HG02798 (cell line): ENCODE data around the gene ITIH5.

Source experiments
- ATAC-seq: cut with Tn5 transposase; IDR thresholded peaks from one replicate; pipeline ENCODE4 v1.9.1; 2021; ENCODE audit warnings: mild to moderate bottlenecking; ENCODE audit not compliant: unreplicated experiment, poor library complexity

The ITIH5 gene

DNA sequence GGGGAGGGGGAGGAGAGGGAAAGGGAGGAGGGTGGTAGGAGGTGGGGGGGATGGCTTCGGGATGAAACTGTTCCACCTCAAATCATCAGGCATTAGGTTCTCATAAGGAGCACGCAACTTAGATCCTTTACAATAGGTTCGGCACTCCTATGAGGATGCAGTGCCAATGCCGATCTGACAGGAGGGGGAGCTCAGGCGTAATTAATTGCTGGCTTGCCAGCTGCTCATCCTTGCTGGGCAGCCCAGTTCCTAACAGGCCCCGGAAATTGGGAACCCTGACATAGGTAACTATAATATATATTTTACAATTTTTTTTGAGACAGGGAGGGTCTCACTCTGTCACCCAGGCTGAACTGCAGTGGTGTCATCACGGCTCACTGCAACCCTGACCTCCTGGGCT is 137.1 kb downstream of the ITIH5 start:
- no peak for ATAC-seq

DNA sequence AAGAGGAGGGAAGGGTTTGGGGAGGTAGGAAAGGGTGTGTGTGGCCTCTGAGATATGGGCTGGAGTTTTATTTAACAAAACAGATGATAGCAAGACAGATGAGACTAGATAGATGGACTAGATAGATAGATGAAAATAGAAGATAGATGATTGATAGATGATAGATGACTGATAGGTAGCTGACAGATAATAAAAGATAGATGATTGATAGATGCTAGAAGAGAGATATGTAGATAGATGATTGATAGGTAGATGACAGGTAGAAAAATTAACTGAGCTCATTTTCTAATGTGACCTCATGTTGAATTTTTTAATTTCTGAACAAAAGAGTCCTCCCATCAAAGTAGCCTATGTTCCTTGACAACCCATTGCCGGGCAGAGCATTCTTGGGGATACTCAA is 139.3 kb downstream of the ITIH5 start:
- no peak for ATAC-seq

- ATAC-seq: no peak
Measured at GRCh38 chr10:7526017-7526400, 140.8 kb downstream of the ITIH5 start.

DNA sequence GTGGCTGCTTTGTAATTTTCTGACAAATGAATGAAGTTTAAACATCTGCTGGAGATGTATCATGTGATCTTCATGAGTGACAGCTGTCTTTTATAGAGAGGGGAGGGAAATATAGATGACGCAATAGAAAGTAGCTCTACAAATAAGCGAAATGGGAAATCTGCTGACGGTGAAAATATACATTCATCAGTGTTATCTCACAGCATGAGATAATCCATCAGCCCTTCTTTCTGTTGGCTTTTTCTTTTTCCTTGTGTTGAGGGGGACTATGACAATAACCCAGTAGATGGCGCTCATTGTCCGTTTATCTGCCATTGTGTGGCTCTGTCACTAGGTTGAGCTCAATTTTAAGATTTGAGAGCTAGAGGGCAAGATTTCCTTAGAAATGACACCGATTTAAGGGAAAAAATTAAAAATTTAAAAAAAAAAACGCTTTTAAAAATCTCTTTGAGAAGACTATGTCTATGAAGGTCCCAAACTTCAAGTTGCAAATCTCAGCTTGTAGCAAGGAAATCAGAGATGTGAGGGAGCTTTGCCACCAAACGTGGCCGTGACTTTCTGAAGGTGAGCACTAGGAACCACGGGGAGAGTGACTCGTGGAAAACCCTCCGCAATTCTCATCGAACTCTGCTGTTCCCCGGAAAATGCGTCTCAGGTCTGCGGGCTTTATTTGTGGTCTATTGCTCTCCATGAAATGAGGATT is 141.3 kb downstream of the ITIH5 start:
- peak; percentile 84 for ATAC-seq

GRCh38 chr10:7523656-7524055 is 143.1 kb downstream of the ITIH5 start:
- no peak for ATAC-seq

DNA sequence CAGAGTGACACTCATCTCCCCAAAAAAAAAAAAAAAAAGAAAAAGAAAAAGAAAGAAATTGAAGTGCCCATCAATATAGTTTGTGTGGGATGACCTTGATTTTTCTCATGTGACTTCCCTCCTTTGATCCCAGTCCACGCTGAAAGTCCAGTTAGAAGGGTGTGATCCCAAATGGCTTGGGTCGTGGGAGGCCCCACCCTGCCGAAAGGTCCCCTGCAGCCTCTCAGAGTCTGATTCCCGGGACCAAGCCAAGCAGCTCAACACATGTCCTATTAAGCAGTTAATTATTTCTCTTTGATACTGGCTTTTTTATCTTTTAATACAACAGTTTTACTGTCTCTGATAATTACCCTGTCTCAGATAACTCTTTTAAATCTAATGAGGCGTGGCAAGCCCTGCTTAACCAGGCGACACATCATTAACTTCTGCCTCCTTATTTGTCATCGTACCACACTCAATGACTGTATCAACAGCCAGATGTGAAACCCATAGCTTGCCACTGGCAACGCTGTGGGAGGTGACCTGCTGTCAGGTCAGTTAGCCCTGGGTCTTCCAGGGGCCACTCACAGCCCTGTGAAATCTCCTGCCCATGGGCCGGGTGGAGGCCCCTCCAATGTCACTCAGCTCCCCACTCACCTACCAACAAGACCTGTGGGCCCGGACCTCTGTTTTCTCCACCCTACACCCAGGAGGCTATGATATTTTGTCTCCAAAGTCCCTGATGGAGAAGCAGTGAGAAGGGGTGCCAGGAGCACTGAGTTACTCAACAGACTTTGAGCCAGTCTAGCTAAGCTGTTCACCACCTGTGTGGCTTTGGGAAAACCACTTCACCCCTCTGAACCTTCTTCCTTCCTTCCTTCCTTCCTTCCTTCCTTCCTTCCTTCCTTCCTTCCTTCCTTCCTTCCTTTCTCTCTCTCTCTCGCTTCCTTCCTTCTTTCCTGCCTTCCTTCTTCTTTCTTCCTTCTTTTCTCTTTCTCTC is 146.0 kb downstream of the ITIH5 start:
- peak; percentile 74 for ATAC-seq

DNA sequence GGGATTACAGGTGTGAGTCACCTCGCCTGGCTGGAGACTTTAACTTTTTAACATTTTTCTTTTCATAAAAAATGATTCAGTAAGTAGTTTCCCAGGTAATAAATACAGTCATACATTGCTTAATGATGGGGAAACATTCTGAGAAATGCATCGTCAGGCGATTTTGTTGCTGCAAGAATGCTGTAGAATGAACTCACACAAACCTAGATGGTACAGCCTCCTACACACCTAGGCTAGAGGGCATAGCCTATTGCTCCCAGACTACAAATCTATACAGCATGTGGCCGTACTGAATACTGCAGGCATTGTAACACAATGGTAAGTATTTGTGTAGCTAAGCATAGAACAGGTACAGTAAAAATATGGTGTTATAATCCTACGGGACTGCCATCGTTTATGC is 147.4 kb downstream of the ITIH5 start:
- ATAC-seq: no peak

DNA sequence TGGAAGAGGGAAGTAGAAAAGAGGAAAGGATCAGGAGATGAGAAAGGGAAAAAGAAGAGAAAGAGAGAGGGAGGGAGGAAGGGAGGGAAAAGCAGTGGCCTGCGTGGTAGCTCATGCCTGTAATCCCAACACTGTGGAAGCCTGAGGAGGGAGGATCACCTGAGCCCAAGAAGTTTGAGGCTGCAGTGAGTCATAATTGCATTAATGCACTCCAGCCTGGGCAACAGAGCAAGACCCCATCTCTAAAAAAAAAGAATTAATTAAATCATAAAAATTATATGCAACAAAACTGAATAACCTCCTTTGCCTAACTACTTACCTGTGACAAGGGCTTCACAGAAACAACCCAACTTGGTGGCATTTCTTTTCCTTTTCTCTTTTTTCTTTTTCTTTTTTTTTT is 148.1 kb downstream of the ITIH5 start:
- ATAC-seq: no peak

DNA sequence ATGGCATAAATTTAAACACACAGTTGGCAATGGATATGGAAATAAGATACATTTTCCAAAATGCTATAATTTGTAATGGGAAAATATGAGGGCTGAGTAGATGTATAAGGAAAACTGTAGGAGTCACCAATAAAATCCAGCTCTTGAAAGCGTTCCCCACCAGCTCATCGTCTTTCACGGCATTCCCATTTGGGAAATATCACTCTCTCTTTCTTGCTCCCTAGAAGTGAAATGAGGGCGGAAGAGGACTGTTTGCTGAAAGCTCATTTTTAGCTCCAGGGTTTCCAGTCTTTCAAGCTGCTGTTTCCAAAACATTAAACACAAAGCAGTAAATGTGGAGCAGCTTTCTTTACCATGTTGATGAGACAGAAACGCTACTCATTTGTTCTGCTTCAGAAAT is 151.3 kb downstream of the ITIH5 start:
- no peak for ATAC-seq

DNA sequence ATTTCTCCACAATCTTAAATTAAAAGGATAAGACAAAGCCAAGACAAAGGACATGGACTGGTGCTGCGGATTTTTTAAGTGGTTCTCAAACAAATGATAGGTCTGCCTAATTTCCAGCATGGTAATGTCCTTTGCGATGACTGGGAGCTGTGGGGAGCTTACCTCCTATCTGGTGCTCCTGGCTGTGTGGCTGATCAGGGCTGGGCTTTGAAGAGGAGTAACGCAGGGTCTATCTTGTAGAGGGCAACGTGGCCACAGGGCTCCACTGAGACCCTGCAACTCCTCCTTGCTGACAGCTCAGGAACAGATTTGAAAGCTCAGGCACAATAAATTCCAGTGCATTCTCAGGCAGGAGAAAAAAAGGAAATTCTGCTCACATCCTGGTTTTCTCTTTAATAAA is 152.8 kb downstream of the ITIH5 start:
- no peak for ATAC-seq

DNA sequence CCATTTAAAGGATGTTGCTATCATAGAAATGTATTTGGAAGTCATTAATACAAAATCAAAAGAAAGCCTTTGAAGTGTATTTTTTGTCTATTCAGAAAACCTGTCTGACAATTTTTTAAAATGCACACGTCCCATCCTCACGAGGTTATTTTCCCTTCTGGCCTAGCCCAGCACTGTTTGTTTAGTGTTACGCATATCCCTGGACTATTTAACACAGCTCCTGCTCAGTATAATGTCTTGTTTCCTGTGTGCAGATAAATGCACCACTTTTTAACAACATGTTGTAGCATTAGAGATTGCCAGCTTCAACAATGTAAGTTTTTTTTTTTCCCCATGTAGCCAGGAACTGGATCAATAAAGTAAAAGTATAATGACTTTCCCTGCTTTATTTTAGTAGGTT is 153.3 kb downstream of the ITIH5 start:
- no peak for ATAC-seq

DNA sequence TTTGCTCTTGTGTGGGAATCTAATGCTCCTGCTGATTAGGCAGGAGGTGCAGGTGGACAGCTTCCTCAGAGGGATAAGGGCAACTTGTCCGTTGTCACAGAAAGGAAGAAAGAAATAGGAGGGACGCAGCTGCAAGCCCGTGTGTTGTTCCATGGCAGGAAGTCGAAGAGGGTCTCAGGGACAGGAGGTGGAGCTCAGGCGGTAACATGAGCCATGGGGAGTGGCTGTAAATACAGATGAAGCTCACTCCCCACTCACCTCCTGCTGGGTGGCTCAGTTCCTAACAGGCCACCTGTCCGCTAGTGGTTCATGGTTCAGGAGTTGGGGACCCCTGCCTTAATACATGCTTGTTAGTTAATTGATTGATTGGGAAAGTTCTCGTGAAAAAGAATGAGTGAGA is 154.3 kb downstream of the ITIH5 start:
- no peak for ATAC-seq

- ATAC-seq: no peak
Measured at GRCh38 chr10:7511612-7512011, 155.2 kb downstream of the ITIH5 start.
